Caki2 (cell line): Measurements from ENCODE around the gene DNLZ. TPM values are rescaled to one million over a fixed set of nuclear protein-coding genes. Genes with fewer than 3 reads are reported as not detected.

Source experiments
- DNase-seq: peaks from one replicate; pipeline ENCODE4 v3.0.0-alpha.2; 2015; ENCODE audit warnings: low read depth
- in situ Hi-C: cut with HindIII; loops from 2 replicates; pipeline ENCODE4 v1.10.0; 2016; ENCODE audit warnings: low sequenced_read_pairs, low pct_unique_long_range_greater_than_20kb, mixed read lengths
- total RNA-seq: library from RNA; depleted of rRNA; stranded (reverse); fragments of >200 nt; shearing (Covaris generic); gene quantifications from 2 replicates; pipeline ENCODE4 v1.2.3, GENCODE V29; 2014; ENCODE audit warnings: low replicate concordance

Gene DNLZ
- total RNA-seq, 1 experiment from 2014 or later = 37.8 TPM

DNA sequence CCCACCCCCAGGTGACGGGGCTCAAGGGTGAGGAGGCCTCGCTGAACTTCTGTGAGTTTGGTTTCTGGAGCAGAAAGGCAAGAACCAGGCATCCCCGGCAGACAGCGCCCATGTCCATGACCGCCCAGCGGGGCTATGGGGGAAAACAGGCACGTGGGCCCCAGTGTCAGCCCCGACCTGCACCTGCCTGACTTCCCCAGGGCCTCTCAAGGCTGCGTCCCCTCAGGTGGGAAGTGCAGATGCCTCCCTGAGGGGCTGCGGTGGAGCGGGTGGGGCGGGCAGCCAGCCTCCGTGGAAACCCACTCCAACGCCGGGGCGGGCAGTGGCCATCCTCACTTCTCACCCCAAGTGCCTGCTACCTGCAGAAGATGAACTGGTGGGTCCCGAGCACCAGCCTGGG, 16.8 kb upstream of the DNLZ start:
- in situ Hi-C loops = no loop called here
- DNase-seq = no peak

DNA sequence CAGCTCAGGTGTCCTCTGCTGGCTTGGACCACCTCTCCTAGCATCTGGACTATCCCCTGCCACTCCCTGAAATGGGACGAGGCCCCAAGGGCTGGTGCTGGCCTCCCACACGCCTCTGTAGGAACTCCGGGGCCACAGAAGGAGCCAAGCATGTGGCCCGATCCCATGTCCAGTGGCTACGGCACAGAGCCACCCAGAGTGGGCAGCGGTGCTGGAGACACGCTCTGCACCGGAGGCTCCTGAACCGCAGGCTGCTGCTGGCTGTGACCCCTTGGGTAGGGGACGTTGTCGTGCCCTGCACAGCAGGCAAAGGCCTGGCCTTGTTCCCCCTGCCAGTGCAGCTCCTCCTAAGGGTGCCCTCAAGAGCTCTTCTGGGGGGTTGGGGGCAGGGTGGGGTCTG, 16.3 kb upstream of the DNLZ start:
- DNase-seq = no peak
- in situ Hi-C loops = no loop called here

DNA sequence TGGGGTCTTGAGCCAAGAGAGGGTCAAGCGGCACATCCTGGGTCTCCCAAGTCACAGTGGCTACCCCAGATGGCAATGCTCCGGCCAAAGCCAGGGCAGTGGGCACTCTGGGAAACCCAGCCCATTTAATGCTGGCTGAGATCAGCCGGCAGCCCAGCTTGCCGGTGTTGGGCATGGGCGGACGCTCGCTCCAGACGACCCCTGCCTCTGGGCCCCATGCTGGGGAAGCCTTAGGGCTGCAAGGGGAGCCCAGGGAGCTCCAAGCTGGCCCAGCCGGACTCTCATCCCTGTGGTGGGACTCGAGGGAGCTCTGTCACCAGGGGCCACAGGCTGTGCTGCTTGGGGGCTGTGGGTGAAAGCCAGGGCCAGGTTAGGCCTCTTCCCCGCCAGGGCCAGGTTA, 15.9 kb upstream of the DNLZ start:
- no peak for DNase-seq
- in situ Hi-C loops = no loop called here

DNA sequence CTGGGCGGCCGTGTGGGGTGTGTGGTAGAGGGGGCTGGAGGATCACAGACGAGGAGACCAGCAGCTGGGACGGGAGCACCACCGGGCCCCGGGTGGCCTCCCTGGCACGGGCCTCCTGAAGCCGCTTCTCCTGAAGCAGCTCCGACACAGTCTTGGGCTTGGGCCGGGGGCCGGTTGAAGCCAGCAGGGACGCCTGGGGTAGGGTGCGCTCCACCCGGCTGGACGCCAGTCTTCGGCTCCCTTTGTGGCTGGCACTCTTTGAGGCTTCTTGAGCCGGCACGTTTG, 15.4 kb upstream of the DNLZ start:
- in situ Hi-C loops = no loop called here
- DNase-seq = no peak

DNA sequence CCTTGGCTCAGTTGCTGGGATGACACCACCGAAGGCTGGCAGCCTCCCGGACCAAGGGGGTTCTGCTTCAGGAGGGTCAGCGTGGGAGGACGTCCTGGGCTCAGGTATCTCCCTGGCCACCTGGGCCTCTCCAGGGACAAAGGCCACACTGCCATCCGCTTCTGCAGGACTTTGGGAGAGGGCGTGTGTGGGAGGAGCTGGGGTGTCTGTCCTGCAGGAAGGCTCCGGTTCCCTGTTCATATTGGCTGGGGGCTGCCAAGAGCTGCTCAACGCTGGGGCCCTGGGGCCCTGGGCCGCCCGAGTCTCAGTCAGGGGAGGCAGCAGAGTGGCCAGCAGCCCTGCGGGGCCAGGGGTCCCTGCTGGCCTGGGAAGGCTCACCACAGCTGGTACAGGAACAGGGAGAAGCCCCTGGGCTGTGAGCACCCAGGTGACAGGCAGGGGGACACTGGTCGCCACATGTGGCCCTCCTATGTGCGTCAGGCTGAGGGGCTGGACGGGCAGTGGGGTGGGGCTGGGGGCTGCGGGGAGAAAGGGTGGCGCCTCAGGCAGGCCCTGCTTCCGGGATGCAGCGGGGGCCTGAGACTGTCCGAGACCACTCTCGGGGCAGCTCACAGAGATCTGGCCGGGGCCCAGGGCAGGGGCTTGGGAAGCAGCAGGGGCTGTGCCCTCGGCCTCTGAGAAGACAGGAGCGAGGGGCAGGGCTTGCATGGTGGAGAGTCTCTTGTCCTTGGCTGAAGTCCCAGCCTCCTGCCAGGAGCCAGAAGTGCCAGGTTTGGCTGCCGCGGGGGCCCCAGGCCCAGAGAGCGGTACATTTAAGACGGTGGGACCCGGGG, 14.8 kb upstream of the DNLZ start:
- DNase-seq = no peak
- in situ Hi-C loops = no loop called here

DNA sequence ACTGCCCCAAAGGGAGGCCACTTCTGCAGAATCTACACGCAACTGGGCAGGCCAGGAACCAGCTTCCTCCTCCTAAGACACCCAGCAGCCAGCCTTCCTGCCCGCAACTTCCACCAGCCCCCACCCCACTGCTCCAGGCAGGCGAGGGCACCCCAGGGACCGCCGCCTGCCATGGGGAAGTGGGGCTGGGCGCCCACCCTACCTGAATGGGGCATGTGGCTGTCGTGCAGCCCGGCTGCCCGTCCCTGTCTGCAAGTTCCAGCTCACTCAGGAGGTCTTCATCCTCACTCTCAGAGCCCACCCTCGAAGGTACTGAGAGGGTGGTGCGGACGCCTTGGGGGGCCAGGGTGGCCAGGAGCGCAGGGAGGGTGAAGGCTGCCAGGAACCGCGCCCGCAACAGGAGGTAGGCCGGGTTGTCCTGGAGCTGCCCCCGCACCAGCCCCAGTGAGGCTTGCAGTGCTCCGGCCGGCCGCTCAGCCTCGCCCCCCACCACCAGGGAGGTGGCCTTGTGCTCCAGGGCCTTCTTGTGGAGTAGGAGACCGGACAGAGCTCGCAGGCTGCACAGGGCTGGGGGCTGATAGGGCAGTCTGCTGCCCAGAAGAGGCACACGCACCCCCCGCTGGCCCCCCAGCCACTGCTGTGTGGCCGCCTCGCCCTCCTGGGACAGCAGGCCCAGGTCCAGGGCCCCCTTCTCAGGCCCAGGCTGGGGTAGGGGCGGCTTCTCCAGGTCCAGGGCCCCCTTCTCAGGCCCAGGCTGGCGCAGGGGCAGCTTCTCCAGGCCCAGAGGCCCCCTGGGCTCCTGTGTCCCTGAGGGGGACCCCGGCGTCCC, 14.0 kb upstream of the DNLZ start:
- in situ Hi-C loops = no loop called here
- DNase-seq = no peak

DNA sequence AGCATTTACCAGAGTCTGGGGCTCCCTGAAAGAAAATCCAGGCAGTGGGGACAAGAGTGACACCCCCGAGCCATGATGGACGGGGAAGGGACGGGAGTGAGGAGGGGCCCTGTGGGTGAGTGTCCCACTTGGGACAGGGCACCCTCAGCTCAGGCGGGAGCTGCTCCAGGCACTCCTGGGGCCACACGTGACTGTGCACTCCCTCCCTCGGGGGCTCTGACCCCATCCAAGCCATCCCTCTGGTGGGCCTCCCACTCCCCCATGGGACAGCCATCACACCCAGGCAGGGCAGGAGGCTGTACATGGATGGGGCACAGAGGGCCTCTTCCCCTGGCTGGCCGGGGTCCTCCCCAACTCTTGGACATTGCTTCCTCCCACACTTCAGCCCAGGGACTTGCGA, 12.9 kb upstream of the DNLZ start:
- in situ Hi-C loops = no loop called here
- no peak for DNase-seq

DNA sequence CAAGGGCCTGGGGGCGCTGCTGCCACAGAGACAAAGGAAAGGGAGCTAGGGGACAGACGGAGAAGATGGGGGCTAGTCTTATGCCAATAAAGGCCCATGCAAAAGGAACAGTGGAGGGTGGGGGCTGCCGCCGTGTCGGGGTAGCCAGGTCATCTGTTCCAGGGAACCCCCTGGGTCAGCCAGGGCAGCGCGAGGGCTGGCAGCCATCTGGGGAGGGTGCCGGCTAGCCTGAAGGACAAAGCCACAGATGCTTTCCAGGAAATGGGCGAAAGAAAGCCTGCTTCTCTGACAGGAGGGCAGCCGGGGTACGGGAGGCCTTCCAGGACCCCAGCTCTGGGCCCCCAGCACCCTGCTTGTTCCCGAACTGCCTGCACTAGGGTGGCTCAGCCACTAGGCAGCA, 11.6 kb upstream of the DNLZ start:
- DNase-seq = no peak
- in situ Hi-C loops = no loop called here

DNA sequence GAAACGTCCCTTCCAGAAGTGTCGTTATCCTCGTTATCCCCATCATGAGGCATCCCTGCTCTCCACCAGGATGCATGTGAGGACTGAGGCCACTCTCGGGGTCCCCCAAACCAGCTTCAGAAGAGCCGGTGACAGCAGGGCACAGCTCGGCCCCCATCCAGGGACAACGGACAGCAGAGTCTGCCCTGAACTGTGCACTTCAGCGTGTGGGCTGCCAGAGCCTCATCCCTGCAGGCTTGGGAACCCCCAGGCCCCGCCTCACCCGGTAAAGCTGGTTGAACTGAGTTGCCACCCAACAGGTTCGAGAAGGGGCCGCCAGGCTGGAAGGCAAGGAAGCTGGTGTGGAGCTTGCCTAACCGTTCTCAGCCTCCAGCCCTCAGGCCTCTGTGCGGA, 10.6 kb upstream of the DNLZ start:
- DNase-seq = no peak
- in situ Hi-C loops = no loop called here

DNA sequence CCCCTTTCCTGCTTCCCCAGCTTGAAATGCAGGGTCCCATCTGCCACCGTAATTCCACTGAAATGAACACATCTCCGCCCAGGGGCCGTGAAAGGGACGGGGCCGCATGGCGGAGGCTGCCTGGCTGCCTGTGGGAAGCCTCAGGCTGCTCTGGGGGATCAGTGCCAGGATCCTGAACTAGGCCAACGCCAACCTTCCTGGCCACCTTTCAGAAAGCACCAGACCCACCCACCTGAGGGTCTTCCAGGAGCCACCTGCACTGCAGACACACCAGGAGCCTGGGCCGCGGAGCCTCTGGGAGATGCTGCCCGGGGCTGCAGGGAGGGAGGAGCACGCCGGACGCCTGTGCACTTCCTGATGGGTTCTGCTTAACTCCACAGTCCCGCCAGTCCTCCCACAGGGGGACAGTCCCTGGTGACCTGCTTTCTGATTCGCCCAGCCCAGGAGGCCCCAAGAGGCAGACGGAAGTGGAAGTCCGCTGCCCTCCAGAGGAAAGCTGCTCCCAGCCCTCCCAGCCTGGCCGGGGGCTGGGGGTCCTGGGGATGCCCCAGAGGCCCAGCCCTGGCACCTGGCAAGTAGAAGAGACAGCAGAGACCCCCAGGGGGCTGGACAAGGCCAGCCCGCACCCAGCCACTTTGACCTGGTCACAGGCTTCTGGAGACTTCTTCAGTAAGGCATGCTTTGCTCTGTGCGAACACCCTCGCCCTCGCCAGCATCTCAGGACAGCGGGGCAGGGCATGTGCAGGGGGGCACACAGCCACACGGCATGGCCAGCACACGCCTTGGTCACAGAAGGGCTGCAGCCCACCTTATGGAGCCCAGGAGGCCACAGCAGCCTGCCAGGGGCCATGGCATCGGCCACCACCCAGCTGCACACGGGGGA, 10.0 kb upstream of the DNLZ start, which contains the start of gene CARD9:
TSS of gene CARD9 (minus strand) at position 370 of the 883 bp plus-strand sequence. CDS start 1,591 bp downstream, outside the sequence.
- in situ Hi-C loops = no loop called here
- no peak for DNase-seq

DNA sequence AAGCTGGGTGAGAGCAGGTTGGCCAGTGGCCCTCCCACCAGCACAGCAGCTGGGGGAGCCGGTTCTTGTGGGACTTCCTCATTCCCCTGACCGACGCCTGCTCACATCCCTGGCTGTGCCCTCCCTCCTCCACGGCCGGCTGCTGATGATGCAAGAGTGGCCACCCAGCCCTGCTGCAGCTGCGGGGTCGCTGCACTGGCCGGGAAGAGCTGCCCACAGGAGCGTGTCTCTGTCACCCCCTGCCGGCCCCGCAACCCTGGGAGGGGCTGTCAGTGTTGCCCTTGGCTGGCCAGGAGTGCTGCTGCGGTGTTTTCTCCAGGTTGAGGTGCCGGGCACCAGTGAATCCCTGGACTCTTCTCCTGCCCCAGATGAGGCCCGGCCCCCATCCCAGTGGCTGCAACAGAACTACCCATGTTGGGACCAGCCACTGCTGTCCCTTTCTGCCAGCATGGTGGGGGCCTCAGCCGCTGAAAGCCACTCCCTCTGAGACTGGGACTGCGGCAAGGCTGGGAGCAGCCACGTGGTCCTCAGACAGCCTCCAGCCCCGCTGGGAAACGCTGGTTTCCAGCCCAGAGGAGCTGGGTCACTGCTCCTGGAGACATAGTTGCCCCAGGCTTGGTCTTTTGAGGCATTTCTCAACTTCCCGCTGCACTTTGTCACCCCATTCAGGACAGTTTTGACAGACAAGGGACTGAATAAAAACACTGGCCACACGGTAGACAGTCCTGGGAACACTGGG, 9.2 kb upstream of the DNLZ start:
- in situ Hi-C loops = no loop called here
- DNase-seq = peak; percentile 93

DNA sequence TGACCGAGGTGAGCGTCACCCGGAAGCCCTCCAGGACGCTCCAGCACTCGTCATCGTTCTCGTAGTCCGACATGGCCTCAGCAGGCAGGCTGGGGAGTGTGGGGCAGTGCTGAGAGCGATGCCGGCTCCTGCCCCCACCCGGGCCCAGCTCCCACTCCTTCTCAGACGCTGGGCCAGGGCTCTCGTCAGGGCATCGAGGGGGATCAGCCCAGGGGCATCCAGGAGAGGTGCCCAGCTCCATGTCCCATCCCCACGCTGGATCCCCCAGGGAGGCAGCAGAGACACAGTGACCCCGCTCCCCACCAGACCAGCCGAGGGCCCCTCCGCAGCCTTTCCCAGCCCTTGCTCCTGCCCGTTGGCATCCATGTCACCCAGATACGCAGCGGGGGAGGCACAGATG, 8.5 kb upstream of the DNLZ start:
- in situ Hi-C loops = no loop called here
- no peak for DNase-seq

DNA sequence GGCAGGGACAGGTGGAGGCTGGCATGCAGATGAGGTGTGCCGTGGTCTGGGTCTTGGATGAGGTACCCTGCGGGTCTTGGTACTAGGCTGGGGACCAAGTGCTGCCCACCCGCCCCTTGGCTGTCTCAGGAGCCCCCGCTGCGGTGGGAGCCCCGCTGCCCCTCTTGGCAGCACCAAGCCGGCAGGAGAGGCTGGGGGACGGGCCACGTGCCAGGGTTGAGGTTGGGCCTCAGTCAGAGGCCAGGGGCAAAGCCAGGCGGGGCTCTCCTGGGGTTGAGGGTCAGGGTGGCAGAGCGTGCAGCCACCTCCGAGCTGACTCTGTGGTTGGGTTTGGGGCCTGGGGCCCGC, 8.0 kb upstream of the DNLZ start:
- DNase-seq = no peak
- in situ Hi-C loops = no loop called here

DNA sequence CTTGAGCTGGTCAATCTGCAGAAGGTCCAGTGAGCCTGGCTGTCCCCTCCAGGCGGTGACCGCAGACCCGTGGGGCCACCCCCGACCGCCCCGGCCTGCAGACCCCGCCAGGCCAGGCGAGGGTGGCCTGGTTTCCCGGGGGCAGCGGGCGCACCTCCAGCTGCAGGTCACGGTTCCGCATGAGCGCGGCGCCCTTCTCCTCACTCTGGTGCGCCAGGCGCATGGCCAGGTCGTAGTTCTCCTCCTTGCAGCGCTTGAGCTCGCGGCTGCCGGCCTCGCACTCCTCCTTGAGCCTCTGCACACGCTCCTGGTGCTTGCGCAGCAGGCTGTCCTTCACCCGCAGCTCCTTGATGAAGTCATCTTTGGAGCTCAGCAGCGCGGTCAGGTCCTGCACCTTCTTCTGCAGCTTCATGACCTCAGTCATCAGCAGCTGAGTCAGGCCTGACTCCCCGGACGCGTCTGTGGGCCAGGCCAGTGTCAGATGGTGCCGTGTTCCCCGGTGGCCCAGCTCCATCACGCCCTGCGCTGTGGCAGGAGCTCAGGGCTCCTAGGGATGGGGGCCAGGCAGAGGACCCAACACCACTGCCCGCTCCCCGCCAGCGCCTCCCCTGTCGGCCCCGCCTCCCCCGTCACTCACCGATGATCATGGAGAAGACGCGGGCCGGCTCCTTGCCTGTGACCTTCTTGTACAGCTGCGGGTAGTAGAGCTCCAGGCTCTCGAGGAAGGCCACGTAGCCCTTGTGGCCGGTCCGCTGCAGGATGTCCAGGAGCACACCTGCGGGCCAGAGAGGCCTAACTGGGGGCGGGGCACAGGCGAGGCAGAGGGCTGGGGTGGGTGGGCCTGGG, 7.4 kb upstream of the DNLZ start:
- peak; percentile 86 for DNase-seq
- in situ Hi-C loops = no loop called here

DNA sequence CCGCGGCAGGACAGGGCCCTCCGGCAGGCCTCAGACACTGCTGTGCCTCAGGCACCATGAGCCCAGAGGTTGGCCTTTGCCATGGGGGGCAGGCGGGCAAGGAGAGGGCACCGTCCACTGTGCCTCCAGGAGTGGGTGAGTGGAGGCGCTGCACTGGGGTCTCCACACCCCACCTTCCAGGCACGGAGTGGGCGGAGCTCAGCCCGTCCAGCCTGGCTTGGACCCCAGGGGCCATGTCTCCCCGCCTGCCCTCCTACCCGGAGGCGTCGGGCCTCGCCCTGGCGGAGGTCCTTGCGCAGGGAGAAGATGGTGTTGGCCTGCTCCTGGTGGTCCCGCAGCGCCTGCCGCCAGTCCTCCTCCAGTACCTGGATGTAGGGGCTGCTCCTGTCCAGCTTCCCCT, 6.5 kb upstream of the DNLZ start:
- in situ Hi-C loops = no loop called here
- DNase-seq = no peak

DNA sequence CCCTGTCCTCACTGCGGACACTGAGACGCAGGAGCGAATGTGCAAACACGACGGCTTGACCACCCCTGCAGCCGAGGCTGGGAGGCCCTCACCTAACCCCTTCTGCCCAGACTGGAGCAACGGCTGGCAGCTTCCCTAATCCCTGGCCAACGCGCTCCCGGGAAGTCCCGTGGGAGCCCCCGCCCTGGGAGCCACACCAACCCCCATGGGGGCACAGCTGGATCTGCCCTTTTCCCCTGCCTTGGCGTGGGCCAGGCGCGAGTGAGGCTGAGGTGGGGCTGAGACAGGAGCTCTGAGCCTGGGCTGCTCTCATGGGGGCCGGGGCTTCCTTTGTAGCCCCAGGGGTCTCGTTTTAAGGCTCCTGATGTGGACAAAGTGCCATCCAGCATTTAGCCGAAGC, 4.6 kb upstream of the DNLZ start:
- DNase-seq = no peak
- in situ Hi-C loops = no loop called here

DNA sequence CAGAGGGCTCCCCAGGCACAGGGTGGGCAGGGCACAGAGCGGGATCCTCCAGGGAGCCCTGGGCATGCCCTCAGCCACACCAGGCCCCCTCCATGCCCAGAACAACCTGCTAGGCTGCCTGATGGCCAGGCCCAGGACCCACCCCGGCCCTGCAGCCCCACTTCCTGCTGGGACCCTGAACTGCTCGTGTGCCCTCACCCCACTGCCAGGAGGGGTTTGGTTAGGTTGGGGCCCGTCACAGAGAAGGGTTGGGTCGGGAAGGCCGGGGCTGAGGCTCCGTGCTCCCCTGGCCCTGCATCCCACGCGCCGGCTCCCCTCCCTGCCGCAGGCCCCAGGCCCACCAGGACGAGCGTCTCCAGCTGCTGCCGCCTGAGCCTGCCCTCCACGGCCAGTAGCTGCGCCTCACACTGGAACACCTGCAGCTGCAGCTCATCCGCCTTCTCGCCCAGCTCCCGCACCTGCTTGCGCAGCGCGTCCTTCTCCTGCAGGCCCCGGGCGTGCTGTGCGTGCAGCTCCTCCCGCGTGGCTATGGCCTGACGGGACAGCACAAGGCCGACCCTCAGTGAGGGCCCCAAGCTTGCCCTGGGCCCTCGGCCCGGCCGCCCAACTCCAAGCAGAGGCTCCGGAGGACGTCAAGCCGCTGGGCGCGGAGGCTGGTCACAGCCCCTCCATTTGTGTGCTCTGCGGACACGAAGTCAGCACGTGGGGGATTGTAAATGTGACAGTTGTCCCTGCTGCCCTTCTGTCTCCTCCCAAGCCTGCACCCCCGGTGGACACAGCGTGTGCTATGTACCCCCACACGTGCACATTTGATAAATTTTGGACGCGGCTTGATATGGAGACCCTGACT, 4.0 kb upstream of the DNLZ start:
- in situ Hi-C loops = no loop called here

More for the DNA sequence above, 4.0 kb upstream of the DNLZ start:
- no peak for DNase-seq
